ENCODE results near the gene MED15. TPM values are rescaled to one million over a fixed set of nuclear protein-coding genes. Genes with fewer than 3 reads are reported as not detected.
"Not testable (repeated sequence)": the region's sequence is repeated elsewhere in the genome, so short reads cannot be mapped to it uniquely, and the experiment has no call there.

Gene MED15
- total RNA-seq, 4 donors from 2014 or later: 40.3 to 69.6 (median 49.2) TPM

DNA sequence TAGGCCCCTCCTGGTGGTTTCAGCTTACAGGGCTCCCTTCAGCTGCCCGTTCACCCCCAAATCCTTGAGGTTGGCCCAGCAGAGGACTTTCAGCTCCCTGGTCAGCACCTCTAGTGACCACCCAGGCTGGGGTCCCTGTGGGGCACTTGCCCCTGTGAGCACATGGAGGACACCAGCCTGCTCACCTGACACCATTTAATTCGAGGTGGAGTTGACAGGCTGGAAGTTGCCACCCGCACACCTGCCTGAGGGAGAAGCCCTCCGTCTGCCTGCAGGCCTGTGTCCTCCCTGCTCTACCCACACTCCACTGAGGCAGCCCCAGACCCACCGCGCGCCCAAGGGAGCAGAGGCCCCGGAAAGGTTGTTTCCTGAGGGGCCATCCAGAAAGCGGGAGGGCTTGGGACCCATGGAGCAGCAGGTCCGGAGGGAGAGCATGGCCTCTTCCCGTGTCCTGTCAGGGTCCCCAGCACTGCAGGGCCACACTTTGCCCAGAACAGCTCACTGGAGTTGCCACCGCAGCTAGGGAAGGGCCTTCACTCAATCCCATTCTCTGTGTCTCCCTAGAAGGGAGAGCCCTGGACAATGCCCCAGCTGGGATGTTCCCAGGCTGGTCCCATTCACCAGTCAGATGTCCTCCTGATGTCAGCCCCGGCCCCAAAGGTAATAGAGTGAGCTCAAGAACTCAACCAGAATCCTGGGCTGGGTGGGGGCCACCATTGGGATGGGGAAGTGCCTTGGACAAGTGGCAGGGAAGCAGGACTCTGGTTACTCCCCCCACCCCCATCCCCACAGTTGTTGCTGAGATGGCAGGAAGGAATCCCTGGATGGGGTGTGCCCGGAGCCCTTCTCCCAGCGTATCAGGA lies 82.4 kb downstream of the MED15 start:
- H3K4me3 ChIP-seq (ENCODE audit: low read depth, poor library complexity, severe bottlenecking): no peak overlapping the region
- 85 to 86% methylated on average over 9 to 14 of the region's 15 CpGs for WGBS, 2 donors
- TF ChIP-seq, protein P1, sequence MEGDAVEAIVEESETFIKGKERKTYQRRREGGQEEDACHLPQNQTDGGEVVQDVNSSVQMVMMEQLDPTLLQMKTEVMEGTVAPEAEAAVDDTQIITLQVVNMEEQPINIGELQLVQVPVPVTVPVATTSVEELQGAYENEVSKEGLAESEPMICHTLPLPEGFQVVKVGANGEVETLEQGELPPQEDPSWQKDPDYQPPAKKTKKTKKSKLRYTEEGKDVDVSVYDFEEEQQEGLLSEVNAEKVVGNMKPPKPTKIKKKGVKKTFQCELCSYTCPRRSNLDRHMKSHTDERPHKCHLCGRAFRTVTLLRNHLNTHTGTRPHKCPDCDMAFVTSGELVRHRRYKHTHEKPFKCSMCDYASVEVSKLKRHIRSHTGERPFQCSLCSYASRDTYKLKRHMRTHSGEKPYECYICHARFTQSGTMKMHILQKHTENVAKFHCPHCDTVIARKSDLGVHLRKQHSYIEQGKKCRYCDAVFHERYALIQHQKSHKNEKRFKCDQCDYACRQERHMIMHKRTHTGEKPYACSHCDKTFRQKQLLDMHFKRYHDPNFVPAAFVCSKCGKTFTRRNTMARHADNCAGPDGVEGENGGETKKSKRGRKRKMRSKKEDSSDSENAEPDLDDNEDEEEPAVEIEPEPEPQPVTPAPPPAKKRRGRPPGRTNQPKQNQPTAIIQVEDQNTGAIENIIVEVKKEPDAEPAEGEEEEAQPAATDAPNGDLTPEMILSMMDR (IDR thresholded peaks at IDR 0.05): no peak
- no peak for TF ChIP-seq POLR2A (IDR thresholded peaks at IDR 0.05)
- intact Hi-C loops (cut with DNase I; ENCODE audit: low total_unique reads): loop anchor here (2.0 kb wide), 1 partner anchor 33 kb away; no protein-coding TSS in a partner anchor
- no peak for DNase-seq (ENCODE audit: low spot score in 2 of 2)

DNA sequence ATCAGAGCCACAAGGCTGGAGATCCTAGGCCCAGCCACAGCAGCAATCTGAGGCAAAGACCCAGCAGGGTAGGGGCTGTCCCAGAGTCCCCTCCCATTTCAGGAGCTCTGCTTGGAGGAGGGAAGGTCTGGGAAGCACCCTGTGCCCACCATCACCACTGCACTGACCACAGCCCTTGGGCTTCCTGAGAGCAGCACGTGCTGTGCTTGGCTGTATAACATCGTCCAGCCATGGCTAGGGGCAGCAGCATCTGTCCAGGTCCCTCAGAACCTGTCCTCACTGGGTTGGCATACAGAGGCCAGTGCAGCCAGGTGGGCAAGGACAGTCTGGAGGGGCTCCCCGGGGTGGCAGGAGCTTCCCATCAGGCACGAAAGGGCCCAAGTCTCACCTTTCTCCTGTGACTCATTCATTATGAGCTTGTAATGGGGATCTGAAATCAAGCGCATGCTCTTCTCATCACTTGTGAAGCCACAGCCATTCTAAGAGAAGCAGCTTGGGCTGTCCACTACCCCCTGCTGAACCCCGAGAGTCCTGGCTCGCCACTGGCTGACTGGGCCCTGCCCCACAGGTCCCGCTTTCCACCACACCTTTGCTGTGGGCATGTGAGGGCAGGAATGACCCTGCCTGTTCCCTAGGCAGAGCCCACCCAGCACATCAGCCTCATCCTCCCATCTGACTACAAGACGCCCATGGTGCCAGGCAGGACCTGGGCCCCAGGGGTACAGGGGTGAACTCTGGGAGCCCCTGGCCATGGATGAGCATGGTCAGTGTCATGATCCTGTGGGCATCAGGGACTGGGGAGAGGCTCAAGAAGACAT lies 83.3 kb downstream of the MED15 start:
- WGBS, 2 donors: 83 to 90% methylated on average over 9 of the region's 9 CpGs
- intact Hi-C loops (cut with DNase I; ENCODE audit: low total_unique reads): no loop called here
- H3K4me3 ChIP-seq (ENCODE audit: low read depth, poor library complexity, severe bottlenecking): no peak overlapping the region
- no peak for TF ChIP-seq POLR2A (IDR thresholded peaks at IDR 0.05)
- TF ChIP-seq, protein P1 (IDR thresholded peaks at IDR 0.05): no peak
- no peak for DNase-seq (ENCODE audit: low spot score in 2 of 2)

DNA sequence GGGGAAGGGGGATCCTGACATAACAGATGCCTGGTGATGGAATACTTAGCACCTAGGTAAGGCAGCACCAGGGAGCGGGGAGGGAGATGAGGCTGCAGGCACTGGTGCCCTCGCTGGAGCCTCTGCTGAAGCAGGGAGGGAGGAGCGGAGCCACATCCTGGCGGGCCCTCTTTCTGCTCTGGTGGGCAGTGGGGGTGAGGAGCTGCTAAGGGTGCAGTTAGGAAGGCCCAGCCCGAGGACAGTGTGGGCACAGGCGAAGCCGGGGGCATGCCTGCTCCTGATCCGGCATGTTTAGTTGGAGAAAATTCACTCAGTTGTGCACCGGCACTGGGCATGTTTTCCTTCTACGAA lies 83.9 kb downstream of the MED15 start:
- H3K4me3 ChIP-seq (ENCODE audit: low read depth, poor library complexity, severe bottlenecking): no peak overlapping the region
- TF ChIP-seq POLR2A (IDR thresholded peaks at IDR 0.05): no peak
- TF ChIP-seq, protein P1 (IDR thresholded peaks at IDR 0.05): no peak
- DNase-seq (ENCODE audit: low spot score in 2 of 2): no peak
- 59 to 67% methylated on average over 10 of the region's 10 CpGs for WGBS, 2 donors
- intact Hi-C loops (cut with DNase I; ENCODE audit: low total_unique reads): no loop called here

DNA sequence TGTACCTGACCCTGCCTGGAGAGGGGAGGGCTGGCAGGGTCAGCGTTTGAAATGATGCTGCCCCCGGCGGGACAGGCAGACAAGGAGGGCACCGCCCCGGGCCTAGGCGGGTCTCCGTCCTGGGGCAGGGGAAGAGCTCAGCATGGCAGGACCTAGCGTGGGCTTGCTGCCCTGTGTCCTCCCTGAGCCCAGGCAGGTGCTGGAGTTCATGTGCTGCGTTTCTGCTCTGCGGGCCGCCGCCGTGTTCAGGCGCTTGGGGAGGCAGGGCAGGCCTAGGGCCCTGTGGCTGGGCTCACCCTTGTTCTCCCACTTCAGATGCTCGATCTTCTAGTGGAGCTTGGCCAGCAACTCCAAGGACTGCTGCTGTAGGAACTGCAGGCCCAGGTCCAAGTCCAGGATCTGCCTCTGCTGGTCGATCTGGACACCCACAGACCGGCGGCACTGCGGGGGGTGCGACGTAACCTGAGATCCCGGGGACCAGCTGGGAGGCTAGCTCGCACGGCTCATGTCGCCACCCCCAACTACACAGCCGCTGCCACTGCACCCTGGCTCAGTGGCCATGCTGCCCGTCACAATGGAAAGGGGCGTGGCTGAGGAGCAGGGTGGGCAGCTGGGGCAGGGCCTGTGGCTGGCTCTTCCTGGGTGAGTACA lies 84.4 kb downstream of the MED15 start:
- intact Hi-C loops (cut with DNase I; ENCODE audit: low total_unique reads): no loop called here
- 51 to 69% methylated on average over 17 to 28 of the region's 28 CpGs for WGBS, 2 donors

DNA sequence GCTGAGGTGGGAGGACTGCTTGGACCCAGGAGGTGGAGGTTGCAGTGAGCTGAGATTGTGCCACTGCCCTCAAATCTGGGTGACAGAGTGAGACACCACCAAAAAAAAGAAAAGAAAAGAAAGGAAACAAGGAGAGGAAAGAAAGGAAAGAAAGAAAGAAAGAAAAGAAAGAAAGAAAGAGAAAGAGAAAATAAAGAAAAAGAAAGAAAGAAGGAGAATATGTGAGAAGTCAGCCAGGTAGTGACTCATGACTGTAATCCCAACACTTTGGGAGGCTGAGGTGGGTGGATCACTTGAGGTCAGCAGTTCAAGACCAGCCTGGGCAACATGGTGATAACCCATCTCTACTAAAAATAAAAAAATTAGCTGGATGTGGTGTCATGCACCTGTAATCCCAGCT lies 86.6 kb downstream of the MED15 start:
- H3K4me3 ChIP-seq (ENCODE audit: low read depth, poor library complexity, severe bottlenecking); intact Hi-C loops (cut with DNase I; ENCODE audit: low total_unique reads); DNase-seq (ENCODE audit: low spot score in 2 of 2): not testable (repeated sequence)

More for the DNA sequence above, 84.4 kb downstream of the MED15 start:
- peak in 1 of 2 donors; percentile 82 for DNase-seq (ENCODE audit: low spot score in 2 of 2)
- TF ChIP-seq, protein P1 (IDR thresholded peaks at IDR 0.05): no peak
- TF ChIP-seq POLR2A (IDR thresholded peaks at IDR 0.05): no peak
- no peak overlapping the region for H3K4me3 ChIP-seq (ENCODE audit: low read depth, poor library complexity, severe bottlenecking)

DNA sequence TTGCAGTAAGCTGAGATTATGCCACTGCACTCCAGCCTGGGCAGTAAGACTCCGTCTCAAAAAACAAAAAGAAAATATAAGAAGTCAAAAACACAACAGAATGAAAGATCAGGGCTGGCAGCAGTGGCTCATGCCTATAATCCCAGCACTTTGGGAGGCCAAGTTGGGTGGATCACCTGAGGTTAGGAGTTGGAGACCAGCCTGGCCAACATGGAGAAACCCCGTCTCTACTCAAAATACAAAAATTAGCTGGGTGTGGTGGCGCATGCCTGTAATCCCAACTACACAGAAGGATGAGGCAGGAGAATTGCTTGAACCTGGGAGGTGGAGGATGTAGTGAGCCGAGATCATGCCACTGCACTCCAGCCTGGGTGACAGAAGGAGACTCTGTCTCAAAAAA lies 87.1 kb downstream of the MED15 start:
- DNase-seq (ENCODE audit: low spot score in 2 of 2); intact Hi-C loops (cut with DNase I; ENCODE audit: low total_unique reads); H3K4me3 ChIP-seq (ENCODE audit: low read depth, poor library complexity, severe bottlenecking): not testable (repeated sequence)
- WGBS, 2 donors: 89 to 90% methylated on average over 4 of the region's 4 CpGs

All from lower leg skin (tissue), 4 donors.